ENCODE data around the gene PARVG.

PARVG gene

DNA sequence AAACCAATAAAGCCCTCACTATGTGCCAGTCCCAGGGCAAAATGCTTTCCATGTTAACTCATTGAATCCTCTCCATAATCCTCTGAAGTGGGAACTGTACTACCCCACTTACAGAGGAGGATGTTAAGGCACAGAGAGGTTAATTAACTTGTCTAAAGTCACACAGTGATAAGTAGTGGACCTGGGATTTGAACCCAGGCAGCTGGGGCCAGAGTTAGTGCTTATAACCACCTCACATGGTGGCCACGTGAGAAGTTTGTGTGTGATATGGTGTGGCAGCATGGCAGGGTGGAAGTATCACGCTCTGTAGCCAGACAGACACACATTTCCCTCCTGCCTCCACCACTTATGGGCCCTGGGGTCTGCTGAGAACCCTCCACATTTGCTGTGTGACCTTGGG is 16.5 kb downstream of the PARVG start:
- no peak for DNase-seq

- DNase-seq = no peak
Observed at GRCh38 chr22:44199164-44199563, 18.4 kb downstream of the PARVG start.

GRCh38 chr22:44199866-44200265 is 19.1 kb downstream of the PARVG start:
- no peak for DNase-seq

DNA sequence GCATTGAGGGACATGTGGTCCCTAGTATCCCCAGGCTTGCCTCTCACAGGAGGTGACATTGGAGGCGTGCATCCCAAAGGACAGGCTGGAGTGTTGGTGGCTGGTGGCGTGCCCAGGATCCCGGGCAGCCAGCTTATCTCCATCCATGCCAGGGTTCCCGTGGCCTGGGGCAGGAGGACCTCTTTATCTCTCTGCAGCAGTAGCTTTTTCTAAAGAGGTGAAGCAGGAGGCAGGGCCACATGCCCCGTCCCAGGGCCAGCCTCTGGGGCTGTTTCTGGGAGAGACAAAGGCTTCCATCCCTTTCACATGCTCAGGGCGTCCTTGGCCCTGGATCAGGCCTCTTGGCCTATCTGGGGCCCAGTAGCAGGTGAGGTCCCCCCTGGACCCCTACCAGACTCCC is 19.7 kb downstream of the PARVG start:
- no peak for DNase-seq

GRCh38 chr22:44200855-44201550 is 20.3 kb downstream of the PARVG start:
- no peak for DNase-seq

- DNase-seq = no peak
Observed at GRCh38 chr22:44201665-44202064, 20.9 kb downstream of the PARVG start.

DNA sequence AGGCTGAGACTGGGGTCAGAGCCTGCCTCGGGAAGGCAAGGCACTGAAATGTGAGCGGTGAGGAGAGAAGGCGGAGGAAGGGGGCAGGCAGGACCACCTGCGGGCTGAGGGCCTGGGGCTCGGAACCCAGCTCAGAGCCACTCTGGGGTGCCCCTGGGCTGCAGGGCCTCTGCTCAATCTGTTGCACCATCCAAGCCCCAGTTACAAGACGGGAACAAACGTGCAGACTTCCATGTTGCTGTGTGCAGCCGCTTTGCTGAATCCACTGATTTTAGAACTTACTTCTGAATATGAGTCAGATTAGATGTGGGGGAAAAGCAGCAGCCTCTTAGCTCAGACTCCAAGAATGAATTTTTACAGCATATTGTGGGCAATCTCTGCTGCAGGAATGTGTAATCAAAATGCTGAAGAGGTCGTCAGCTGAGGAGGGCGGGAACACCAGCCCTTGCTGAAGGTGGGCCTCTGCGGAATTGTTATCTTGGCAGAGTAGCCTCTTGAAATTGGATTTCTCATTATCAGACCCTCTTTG is 21.6 kb downstream of the PARVG start:
- no peak for DNase-seq

DNA sequence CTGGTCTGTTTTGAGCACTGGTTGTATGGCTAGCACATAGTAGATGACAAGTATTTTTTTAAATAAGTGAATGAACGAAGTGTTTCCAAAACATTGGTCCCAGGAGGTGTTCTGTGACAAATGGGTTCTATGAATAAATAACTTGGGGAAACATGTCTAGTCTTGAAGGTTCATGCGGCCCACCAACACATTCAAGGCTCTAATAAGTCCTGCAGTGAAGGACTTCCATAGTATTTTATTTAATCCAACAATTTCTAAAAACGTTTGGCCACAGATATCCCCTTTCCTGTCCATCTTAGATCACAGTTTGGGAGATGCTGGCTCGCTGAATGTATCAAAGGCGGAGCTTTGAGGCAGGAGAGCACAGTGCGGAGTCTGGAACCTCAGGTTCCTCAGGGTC is 22.5 kb downstream of the PARVG start:
- no peak for DNase-seq

DNA sequence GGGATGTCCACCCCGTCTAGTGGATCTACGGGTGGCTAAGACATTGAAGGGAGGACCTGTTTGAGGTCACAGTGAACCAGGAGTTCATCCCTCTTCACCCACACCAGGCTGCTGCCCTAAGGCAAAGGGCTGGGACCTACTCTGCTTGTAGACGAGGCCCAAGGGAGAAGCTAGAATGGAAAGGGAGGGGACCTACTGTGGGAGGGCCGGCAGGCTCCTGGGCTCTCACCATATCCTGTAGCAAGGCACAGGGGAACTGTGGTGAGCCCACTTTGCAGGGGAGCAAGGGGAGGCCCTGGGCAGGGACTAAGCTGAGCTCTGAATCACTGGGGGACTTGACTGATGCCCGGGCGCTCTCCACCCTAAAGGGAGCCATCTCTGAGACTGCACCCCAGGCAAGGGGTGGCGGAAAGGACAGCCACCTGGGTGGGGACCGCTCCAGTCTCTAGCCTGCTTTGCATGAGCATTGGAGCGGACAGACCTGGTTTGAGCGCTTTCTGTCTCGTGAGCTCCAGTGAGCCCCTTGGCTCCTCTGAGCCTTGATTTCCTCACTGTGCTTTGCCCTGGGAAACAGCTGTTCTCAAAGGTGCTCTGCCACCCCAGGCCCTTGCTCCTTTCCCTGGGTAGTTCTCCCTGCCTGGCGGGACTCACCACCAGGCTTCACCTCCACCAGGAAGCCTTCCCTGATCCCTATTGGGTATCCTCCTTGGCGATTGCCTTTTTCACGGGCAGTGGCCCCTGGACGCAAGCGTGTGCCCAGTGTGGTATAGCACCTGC is 24.2 kb downstream of the PARVG start:
- no peak for DNase-seq

DNA sequence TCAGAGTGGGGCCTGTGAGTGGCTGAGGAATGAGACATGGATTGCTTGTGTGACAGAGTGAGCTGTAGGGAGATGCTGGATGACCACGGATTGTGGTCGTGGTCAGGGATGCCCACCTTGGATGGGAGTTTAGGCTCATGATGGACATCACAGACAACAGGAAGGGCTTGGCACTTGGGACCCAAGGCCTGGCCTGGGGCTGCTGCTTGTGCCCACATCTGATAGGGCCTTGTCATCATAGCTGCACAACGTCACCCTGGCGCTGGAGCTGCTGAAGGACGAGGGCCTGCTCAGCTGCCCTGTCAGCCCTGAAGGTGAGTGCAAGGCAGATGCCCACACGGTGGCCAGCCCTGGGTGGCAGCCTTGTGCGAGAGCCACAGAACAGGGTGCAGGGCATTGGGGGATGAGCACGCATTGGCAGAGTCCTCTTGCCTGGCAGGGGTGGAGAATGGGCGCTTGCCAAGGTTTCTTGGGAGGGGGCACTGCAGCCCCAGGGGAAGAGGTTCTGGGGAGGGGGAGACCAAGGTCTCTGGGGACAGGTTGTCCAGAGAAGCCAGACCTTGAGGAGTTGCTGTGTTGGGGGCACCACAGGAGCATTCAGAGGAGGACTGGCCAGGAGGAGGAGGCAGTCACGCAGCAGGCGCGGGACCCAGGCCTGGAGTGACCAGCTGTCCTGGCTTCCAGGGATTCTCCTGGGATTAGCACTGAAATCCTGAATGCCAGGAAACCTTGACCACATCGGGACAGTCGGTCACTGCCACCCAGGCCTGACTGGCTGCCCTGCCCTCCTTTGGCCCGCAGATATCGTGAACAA is 25.0 kb downstream of the PARVG start:
- no peak for DNase-seq

DNA sequence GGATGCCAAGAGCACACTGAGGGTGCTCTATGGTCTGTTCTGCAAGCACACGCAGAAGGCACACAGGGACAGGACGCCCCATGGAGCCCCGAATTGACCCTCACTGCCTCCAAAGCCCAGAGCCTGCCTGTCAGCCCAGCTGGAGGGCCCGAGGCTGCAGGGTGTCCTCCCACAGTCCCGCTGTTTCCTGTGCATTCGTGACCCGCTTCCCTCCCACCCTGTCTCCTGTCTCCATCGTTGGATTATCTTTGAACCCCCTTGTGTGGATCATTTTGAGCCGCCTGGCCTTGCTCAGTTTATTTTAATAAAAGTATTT is 25.6 kb downstream of the PARVG start:
- DNase-seq = no peak

DNA sequence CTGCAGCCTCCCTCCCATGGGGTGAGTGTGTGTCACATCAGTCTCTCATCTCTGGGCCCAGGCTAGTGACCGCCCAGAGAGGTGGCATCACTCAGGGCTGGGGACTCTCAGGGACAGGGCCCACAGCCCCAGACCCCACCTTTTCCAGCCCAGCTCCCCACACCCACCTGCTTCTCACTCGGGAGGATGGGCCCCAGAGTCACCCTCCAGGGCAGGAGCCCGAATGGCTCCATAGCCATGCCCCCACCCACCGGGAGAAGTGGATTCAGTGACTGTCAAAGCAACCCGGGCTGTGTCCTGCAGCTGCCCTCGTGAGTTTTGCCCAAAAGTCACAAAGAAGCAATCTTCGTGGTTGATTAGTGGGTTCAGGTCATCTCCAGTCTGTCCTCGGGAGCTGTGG is 26.0 kb downstream of the PARVG start:
- DNase-seq = no peak

- no peak for DNase-seq
Observed at GRCh38 chr22:44207173-44207980, 26.7 kb downstream of the PARVG start.

DNA sequence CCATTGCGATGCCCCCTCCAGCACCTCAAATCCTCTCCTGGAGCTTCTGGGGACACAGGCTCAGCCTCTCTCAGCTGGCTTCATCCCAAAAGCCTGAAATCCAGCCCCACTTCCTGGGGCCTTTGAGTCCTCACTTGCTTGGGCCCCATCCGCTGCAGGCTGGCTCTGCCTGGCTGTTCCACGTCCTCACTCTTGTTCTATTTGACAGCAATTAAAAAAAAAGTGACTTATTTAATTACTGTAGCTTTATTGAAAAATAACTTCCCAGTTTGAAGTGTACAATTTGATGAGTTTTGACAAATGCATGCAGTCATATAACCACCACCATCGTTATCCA is 27.2 kb downstream of the PARVG start:
- DNase-seq = no peak

DNA sequence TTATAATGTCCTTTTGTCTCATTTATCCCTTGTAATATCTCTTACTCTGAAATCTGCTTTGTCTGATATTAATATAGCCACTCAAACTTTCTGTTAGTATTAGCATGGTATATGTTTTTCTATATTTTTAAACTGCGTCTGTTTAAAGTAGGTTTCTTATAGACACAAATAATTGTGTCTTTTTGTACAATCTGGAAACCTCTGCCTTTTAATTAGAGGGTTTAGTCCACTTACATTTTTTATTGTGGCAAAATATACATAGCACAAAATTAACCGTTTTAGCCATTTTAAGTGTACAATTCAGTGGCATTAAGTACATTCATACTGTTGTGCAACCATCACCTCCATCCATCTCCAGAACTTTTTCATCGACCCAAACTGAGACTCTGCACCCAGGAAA is 28.6 kb downstream of the PARVG start:
- DNase-seq = no peak

GRCh38 chr22:44210722-44211121 is 30.0 kb downstream of the PARVG start:
- DNase-seq = no peak

- DNase-seq = no peak
Observed at GRCh38 chr22:44211256-44211945, 30.7 kb downstream of the PARVG start.

DNA sequence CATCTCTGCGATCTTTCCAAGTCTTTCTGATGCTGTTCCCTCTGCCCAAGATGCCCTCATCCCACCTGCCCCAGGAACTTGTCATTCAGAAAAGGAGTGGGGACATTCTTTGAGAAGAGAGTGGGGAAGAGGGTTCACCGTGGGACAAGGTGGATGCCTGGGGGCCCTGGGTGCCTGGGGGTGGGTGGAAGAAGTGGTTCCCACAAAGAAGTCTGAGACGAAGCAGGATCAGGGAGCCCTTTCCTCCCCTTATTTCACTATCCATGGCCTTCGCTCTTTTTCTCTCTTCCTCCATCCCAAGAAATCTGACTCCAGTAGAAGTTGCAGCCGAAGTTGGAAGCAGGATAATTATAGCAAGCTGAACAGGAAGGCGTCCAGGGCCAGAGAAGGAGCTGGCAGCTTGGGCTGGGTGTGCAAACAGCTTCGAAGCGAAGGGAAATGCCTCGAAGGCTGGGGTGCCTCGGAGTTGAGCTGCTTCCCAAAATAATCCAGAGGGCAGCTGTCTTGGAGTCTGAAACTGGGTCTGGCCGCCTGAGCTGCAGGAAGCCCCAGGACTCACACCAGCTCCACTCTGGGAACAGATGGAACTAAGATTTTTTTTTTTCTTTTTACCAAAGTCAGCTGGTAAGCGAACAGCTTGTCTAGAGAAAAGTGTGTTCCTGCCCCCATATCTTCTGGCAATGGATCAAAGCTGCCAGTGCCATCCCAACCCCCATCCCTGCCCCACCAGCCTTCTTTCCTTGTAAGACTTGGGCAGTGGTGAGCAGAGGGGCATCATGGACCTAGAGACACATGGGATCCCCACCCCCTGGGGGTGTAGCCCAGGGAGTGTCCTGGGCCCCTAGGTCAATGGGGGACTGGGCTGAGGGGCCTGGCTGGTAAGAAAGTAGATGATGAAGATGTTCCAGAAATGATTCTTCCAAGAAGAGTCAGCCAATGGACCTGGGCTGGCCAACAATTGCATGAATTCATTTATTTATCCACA is 31.5 kb downstream of the PARVG start:
- DNase-seq = no peak

DNA sequence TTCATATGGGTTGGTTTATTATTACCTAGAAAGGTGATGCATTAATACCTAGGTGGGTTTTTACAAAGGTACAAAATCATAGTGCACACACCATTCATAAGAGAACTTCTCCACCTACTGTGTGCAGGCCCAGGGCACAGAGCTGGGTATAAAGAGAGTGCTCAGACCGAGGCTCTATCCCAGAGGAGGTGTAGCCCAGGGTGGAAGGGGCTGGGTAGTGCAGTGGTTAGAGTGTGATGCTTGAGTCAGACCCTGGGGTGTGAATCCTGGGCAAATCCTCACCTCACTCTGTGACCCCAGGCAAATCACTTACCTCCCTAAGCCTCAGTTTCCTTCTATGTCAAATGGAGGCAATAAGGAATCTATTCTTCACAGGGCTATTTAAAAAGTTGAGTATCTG is 32.2 kb downstream of the PARVG start:
- DNase-seq = no peak

GRCh38 chr22:44213489-44214043 is 32.8 kb downstream of the PARVG start:
- DNase-seq = no peak

DNA sequence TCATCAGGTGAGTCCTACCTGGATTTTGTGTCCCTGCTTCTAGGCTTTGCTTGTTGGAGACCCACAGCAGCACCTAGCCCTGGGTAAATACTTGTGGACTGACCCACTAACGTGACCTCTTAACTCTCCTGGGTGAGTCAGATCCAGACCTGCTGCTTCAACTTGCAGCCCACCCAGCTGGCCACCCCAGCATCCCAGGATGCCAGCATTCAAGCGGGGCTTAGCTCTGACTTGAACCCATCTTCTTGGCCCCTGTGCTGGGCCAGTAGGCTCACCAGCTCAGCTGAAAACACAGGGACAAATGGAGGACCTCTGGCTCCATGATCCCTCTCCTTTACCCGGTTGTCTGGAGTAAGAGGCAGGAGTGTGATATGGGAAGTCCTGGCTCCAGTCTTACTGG is 33.5 kb downstream of the PARVG start:
- no peak for DNase-seq

Measured in activated T-cell treated with anti-CD3 and anti-CD28 coated beads for 4 hours (primary cell).